AG20443 (cell line): Measurements from ENCODE around the gene MAGEC3.
"Not testable (repeated sequence)": the region's sequence is repeated elsewhere in the genome, so short reads cannot be mapped to it uniquely, and the experiment has no call there.

ENCODE experiments used
- DNase-seq: peaks from one replicate; pipeline ENCODE4 v3.0.0; 2012; ENCODE audit warnings: low spot score, mixed read lengths

Gene MAGEC3

GRCh38 chrX:141838016-141838415 lies at the start of gene MAGEC3:
TSS of gene MAGEC3 (plus strand) at chrX:141838316. CDS start at chrX:141838316, 0 bp downstream.
- no peak for DNase-seq

GRCh38 chrX:141791856-141792255 lies 46.3 kb upstream of the MAGEC3 start:
- no peak for DNase-seq

GRCh38 chrX:141811438-141811837 lies 26.7 kb upstream of the MAGEC3 start:
- no peak for DNase-seq

GRCh38 chrX:141814213-141814857 lies 23.8 kb upstream of the MAGEC3 start:
- no peak for DNase-seq

GRCh38 chrX:141815904-141816303 lies 22.2 kb upstream of the MAGEC3 start:
- DNase-seq = no peak

- DNase-seq = no peak
These were observed 5.9 kb upstream of the MAGEC3 start for GRCh38 chrX:141832247-141832646.

GRCh38 chrX:141839856-141840255 lies 1.7 kb downstream of the MAGEC3 start:
- DNase-seq = no peak

GRCh38 chrX:141857479-141857878 lies 19.4 kb downstream of the MAGEC3 start:
- no peak for DNase-seq

GRCh38 chrX:141879616-141880015 lies 41.5 kb downstream of the MAGEC3 start:
- no peak for DNase-seq

GRCh38 chrX:141888811-141889210 lies 50.7 kb downstream of the MAGEC3 start:
- DNase-seq = not testable (repeated sequence)

- no peak for DNase-seq
These were observed 56.6 kb downstream of the MAGEC3 start for GRCh38 chrX:141894733-141895132.

GRCh38 chrX:141897690-141898089 lies 59.6 kb downstream of the MAGEC3 start:
- DNase-seq = no peak

GRCh38 chrX:141902366-141902765 lies 64.2 kb downstream of the MAGEC3 start:
- no peak for DNase-seq

- no peak for DNase-seq
These were observed 65.5 kb downstream of the MAGEC3 start, which contains the start of gene MAGEC1 for GRCh38 chrX:141903400-141904155. TSS of gene MAGEC1 (plus strand) at chrX:141903894. CDS start at chrX:141905073, 1,179 bp downstream.

GRCh38 chrX:141904262-141904661 lies 66.1 kb downstream of the MAGEC3 start:
- DNase-seq = no peak

GRCh38 chrX:141917801-141918200 lies 79.7 kb downstream of the MAGEC3 start:
- DNase-seq = no peak

- no peak for DNase-seq
These were observed 86.2 kb downstream of the MAGEC3 start for GRCh38 chrX:141924293-141924692.

- DNase-seq = no peak
These were observed 90.3 kb downstream of the MAGEC3 start for GRCh38 chrX:141928432-141928831.

GRCh38 chrX:141934059-141934641 lies 96.0 kb downstream of the MAGEC3 start:
- no peak for DNase-seq

GRCh38 chrX:141935645-141936044 lies 97.5 kb downstream of the MAGEC3 start:
- DNase-seq = no peak

GRCh38 chrX:141936080-141936479 lies 98.0 kb downstream of the MAGEC3 start:
- DNase-seq = no peak

- DNase-seq = no peak
These were observed 103.1 kb downstream of the MAGEC3 start for GRCh38 chrX:141941234-141941633.

GRCh38 chrX:141945426-141945825 lies 107.3 kb downstream of the MAGEC3 start:
- DNase-seq = no peak
